GM21723 (cell line): ENCODE results near the gene MYO9B.
A peak's percentile ranks its signal among the peaks of the same experiment; 100 is the strongest.

ENCODE experiments used
- ATAC-seq: cut with Tn5 transposase; IDR thresholded peaks from one replicate; pipeline ENCODE4 v1.9.1; 2021; ENCODE audit warnings: mild to moderate bottlenecking, moderate library complexity; ENCODE audit not compliant: unreplicated experiment

The MYO9B gene, protein sequence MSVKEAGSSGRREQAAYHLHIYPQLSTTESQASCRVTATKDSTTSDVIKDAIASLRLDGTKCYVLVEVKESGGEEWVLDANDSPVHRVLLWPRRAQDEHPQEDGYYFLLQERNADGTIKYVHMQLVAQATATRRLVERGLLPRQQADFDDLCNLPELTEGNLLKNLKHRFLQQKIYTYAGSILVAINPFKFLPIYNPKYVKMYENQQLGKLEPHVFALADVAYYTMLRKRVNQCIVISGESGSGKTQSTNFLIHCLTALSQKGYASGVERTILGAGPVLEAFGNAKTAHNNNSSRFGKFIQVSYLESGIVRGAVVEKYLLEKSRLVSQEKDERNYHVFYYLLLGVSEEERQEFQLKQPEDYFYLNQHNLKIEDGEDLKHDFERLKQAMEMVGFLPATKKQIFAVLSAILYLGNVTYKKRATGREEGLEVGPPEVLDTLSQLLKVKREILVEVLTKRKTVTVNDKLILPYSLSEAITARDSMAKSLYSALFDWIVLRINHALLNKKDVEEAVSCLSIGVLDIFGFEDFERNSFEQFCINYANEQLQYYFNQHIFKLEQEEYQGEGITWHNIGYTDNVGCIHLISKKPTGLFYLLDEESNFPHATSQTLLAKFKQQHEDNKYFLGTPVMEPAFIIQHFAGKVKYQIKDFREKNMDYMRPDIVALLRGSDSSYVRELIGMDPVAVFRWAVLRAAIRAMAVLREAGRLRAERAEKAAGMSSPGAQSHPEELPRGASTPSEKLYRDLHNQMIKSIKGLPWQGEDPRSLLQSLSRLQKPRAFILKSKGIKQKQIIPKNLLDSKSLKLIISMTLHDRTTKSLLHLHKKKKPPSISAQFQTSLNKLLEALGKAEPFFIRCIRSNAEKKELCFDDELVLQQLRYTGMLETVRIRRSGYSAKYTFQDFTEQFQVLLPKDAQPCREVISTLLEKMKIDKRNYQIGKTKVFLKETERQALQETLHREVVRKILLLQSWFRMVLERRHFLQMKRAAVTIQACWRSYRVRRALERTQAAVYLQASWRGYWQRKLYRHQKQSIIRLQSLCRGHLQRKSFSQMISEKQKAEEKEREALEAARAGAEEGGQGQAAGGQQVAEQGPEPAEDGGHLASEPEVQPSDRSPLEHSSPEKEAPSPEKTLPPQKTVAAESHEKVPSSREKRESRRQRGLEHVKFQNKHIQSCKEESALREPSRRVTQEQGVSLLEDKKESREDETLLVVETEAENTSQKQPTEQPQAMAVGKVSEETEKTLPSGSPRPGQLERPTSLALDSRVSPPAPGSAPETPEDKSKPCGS (N-terminal part only)

DNA sequence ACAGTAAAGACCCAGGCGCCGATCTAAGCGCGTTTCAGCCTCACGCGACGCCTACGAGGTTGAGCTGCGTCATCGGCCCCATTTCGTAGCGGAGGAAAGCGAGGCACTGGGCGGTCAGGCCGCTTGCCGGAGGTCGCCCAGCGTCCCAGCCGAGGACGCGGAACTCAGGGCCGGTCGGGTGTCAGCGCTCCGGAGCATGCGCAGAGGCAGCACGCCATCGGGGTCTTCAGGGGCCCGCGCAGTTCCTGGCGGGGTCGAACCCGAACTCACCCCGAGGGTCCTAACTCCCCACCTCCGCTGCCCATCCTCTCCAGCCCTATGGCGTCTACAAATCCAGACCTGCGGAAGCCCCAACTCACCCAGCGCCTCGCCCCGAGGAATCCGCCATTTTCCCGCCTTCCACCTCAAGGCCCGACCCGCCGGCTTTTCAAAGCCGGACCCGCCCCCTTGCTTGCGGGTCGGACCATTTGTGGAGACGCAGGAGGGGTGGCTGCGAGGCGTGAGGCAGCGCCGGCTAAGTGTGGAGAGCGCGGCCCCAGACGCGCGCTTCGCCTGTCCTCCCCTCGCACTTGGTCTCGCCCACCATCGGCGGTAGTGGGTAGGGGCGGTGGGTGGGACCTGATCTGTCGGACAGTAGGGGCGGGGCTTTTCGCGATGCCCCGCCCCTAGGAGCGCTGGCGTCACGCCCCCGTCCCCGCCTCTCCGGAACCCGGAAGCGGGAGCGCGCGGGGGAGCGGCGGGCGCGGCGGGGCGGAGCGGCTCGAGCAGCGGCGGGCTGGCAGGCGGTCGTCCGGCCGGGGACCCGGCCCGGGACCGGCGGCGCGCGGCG, at the start of gene MYO9B, which contains the start of gene HAUS8:
TSS of gene MYO9B (plus strand) at position 743 of the 829 bp plus-strand sequence. CDS start 25,941 bp downstream, outside the sequence.
TSS of gene HAUS8 (minus strand) at position 418 of the 829 bp plus-strand sequence. CDS start at position 388, 30 bp downstream.
- peak; percentile 72 for ATAC-seq

DNA sequence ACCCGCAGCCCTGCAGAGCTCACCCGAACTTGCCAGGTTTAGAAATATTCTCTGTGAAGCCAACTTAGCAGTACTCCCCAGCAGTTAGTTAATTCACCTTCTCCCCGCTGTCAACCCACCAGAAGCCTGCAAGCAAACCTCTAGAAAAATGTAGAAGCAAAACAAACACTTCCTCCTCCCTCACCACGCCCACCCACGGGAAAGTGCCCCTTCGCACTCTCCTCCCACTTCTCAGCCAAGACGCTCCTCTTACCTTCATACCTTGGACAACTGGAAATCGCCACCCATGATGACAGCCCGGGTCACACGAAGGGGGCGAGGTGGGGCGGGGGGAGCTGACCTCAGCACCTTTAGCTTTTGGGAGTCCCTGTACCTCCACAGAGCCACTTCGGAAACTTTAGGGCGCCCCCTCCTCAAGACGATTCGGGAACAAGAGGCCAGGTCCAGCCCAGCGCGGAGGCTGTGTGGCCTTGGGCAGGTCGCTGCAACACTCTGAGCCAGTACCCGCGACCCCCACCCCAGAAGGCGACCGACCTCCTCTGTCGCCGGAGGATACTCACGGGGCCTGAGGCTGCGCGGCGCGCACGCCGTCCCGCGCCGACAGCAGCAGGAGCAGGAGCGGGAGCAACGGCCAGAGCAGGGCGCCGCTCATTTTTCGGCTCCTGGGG, 49.5 kb upstream of the MYO9B start:
- no peak for ATAC-seq

DNA sequence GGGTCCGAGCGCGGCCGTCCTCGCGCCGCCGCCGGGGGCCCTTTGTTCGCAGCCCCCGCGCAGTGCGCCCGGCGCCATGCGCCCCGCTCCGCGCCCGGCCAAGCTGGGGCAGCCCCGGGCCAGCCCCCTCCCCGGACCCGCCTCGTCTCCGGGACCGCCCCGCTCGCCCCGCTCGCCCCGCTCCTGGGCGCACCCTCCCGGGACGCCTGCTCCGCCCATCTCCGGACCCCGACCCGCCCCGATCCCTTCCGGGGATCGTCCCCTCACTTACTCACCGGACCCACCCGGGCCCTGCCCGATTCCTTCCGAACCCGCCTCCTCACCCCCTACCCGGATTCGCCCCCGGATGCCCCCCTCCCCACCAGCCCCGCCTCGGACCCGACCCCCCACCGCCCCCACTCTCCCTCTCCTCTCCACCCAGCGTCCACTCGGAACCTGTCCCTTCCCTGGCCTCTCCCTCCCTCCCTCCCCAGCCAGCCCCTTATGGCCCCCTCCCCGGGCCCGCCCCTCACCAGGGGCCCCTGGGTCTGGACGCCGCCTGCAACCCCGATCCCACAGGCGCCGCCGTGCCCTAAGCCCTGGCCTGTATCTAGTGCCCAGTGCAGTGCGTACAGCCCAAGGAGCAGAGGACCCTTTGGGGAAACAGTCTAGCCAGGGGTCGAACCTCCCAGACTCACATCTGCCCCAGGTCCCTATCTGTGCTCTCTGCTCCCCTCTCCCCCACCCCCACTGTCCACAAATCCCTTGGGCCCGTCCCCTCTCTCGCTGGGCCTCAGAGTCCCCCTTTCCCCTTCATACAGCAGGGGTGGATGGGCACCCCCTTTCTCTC, 48.7 kb upstream of the MYO9B start, which contains the start of gene CPAMD8:
TSS of gene CPAMD8 (minus strand) at position 105 of the 829 bp plus-strand sequence. CDS start 168 bp downstream, outside the sequence.
- ATAC-seq = no peak

DNA sequence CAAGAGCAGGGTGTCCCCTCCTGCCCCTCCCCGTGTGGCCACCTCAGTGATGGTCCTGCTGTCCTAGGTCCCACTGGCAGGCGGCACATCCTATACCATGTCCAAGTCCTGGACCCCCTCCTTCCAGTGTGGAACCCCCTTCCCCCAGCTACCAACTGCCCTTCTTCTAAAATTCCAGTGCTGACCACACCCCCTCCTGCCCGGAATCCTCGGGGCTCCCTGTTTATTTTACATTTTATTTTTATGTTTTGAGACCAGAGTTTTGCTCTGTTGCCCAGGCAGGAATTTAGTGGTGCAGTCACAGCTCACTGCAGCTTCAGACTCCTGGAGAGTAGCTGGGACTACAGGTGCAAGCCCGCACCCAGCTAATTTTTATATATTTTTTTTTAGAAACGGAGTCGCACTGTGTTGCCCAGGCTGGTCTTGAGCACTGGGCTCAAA, 48.0 kb upstream of the MYO9B start:
- ATAC-seq = no peak

DNA sequence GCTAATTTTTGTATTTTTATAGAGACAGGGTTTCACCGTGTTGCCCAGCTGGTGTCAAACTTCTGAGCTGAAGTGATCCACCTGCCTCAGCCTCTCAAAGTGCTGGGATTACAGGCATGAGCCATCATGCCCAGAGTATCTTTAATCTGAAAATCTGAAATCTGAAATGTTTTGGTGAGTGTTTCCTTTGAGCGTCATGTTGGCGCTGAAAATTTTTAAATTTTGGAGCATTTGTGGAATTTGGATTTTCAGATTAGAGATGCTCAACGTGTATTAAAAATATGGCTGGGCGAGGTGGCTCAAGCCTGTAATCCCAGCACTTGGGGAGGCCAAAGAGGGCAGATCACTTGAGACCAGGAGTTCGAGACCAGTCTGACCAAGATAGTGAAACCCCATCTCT, 43.8 kb upstream of the MYO9B start:
- no peak for ATAC-seq

DNA sequence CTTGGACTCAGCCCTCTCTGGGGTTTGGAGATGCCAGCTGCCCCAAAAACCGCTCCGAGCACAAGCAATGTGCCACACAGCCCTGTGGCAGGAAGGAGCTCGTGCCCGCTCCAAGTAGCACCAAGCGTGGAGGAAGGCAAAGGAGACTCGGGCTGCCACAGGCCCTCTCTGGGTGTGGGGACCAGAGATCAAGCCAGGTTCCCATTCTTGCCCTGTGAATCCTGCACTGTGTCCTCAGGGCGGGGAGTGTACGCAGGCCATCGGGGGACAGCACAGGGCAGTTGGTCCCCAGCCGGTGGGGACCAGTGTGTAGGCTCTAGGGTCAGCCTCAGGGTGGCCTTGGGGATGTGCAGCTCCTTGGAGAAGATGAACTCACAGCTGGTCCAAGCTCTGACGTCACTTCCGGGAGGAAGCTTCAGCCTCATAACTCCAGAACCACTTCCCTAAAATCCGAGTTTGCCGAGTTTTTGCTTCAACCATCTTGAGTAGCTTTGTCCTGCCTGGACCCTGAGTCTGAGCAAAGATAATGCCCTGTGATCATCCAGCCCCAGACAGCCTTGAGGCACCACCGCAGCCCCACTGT, 39.6 kb upstream of the MYO9B start:
- ATAC-seq = no peak

DNA sequence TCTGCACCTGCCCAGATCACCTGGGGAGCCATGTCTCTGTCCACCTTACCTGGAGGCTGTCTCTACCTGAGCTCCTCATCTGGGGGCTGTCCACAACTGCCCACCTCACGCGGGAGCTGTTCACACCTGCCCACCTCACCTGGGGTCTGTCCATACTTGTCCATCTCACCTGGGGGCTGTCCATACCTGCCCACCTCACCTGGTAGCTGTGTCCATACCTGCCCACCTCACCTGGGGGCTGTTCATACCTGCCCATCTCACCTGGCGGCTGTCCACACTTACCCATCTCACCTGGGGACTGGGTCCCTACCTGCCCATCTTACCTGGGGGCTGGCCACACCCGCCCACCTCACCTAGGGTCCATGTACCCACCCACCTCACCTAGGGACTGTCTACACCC, 38.9 kb upstream of the MYO9B start:
- ATAC-seq = no peak

DNA sequence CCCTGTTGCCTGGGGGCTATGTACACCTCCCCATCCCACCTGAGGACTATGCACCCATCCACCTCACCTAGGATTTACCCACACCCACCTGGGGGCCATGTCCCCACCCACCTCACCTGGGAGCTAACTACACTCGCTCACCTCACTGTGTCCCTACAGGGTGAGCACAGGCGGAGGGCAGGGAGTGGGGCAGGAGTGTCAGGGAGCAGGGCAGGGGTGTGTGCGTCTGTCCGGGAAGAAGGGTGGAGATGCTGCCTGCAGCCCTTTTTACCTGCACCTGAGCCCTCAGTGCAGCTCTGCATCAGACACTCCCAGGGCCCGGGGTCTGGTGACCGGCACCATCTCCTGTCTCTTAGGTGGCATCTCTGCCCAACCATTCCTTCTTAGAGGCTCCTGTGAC, 38.4 kb upstream of the MYO9B start:
- no peak for ATAC-seq

DNA sequence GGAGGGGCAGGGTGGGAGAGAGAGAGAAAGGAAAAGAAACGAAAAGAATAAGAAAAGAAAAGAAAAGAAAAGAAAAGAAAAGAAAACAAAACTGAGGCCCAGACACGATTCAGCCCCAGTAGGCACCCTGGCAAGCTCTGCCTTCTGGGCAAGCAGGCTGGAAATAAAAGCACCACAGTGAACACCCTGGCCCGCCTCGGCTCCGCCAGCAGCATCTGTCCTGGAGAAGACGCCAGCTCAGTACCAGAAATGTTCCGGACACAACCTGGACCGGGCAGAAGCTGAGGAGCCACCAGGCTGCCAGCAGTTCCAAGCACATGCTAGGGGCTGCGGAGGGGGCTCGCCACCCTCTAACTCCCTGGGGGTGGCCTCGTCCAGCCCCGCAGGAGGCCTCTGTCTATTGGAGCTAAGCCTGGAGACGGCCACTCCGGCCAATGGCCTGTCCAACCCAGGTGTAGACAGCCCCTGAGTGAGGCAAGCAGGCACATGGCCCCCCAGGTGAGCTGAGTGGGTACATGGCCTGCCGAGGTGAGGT, 37.5 kb upstream of the MYO9B start:
- ATAC-seq = no peak

DNA sequence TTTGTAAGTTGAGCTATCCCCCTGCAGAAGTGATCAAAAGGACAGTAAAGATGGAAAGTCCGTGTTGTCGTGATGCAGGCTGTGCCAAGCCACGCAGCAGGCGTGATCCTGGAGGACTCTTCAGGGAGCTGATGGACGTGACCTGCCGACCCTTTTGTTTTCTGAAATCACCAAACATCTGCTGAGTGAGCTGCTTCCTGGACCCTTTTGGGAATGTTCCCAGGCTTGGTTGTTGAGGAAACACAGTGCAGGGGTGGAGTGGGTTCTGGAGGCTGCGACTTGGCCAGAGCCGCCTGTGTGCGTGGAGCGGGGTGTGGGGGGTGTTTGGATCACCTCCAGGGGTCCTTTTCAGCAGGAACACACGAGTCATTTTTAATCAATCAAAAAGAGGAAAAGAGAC, 33.6 kb upstream of the MYO9B start:
- ATAC-seq = no peak

DNA sequence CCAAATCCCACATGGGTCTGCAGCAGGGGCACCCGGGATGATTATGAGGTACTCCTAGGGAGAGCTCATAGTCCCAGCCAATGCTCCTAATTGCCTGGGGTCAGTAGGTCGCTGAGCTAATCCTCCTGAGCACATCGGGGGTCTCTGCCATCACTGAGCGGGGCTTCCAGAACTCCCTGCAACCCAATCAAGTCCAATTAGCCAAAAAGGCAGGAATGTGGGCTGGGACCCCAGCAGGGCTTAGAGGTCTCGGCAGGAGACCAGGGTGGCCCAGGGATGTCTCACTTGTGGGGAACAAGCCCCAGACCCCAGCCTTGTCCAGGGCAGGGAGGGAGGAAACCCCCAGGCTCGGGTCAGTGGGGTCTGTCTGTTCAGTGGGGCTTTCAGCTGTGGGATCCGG, 31.8 kb upstream of the MYO9B start:
- ATAC-seq = no peak

DNA sequence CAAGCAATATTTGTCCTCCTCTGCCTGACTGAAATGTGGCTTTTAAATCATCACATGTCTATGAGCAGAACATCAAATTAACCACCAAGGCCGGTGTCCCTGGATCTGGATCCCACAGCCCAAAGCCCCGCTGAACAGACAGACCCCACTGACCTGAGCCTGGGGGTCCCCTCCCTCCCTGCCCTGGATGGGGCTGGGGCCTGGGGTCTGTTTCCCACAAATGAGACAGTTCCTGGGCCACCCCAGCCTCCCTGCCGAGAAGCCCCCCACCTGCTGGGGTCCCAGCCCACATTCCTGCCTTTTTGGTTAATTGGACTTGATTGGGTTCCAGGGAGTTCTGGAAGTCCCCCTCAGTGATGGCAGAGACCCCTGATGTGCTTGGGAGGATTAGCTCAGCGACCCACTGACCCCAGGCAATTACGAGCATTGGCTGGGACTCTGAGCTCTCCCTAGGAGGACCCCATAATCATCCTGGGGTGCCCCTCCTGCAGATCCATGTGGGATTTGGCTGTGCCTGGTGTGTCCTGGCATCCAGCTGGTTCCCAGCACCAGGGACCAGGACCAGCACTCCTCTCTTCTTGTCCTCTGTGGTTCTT, 29.6 kb upstream of the MYO9B start:
- ATAC-seq = no peak

DNA sequence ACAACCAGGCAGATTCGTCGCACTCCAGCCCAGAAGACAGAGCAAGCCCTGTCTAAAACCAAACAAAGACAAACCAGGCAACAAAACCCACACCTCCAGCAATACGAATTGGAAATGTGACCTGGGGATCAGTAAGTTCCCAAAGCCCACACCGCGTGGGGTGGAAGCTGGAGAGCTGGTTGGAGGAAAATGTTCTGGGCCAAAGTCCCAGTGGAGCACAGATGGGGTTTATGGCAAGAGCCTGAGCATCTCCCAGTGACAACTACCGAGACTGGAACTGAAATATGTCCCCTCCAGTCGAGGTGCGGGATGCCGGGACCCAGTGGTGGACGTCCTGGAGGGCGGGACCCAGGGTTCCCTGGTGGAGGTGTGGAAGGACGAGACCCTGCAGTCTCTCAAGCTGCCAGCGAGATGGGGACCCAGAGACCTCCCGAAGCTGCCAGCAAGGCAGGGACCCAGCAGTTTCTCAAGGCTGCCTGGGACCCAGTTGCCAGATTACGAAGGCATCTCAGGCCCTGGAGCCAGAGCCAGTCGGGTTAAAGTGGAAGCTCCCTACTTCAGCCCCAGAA, 26.6 kb upstream of the MYO9B start:
- no peak for ATAC-seq

DNA sequence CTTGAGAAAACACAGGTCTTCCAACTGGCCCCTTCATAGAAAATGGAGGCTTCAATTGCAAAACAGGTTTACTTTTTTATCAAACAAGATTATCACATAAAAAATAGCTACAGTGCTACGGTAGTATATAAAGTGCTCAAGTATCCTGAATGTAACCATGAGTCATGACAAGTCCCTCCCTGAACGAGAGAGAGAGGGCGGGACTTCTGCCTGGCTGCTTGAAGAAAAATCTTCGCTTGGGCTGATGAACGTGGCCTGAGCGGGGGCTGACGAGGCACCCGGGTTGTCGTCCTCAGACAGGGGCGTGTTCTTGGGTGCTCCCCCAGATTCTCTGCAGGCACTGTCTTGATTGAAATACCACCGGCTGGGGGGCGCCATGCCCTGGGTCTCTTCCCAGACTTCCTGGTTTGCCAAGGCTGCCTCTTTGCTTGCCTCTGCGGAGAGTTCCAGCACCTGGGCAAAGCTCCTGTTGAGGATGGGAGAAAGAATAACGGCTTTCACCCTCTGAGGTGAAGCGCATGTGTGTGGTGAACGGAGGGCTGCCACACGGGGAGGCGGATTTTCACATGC, 25.8 kb upstream of the MYO9B start:
- no peak for ATAC-seq

DNA sequence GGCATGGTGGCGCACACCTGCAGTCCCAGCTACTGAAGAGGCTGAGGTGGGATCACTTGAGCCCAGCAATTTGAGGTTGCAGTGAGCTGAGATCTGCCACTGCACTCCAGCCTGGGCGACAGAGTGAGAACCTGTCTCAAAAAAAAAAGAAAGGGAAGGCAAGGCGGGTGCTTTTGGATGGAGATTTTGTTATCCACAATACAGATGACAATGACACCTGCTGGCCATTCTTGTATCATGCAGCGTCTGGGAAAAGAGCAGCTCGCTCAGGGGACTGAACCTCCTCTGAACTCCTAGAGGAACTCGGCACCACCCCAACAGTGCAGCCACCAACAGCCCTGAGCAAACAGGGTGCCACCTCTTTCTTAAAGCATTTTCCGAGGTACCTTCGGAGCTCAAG, 23.1 kb upstream of the MYO9B start:
- ATAC-seq = no peak

DNA sequence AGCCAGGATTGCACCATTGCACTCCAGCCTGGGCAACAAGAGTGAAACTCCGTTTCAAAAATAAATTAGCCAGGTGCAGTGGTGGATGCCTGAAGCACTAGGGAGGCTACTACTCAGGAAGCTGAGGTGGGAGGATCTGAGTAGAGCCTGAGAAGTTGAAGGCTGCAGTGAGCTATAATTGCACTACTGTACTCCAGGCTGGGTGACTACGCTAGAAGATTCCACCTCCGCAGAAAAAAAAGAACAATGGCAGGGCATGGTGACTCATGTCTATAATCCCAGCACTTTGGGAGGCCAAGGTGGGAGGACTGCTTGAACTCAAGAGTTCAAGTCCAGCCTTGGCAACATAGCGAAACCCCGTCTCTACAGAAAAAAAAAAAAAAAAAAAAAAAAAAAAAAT, 20.8 kb upstream of the MYO9B start:
- no peak for ATAC-seq

DNA sequence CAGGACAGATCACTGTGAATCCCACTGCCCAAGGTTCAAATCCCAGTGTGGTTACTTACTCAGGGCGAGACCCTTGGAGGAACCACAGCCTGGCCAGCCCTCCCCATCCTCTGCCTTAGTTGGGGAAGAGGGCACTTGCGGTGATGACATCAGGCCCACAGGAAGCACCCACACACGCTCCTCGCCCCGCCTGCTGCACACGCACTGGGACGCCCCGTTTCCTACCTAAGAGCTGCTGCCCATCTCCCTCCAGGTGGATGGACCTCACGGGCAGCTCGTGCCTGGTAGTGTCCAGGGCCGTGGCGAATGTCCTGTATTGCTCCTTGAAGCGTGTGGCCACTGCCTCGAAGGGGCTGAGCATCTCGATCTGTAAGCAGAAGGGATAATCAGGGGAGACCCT, 19.9 kb upstream of the MYO9B start:
- ATAC-seq = no peak
